Caco-2 (cell line): Measurements from ENCODE around the gene XPNPEP1. TPM values are rescaled to one million over a fixed set of nuclear protein-coding genes. Genes with fewer than 3 reads are reported as not detected.

Experiments used
- BruUV-seq: library from RNA; stranded (reverse); fragments of 400-500 nt; replicated peaks from 2 replicates; lab custom pipeline; 2021; lab: Mats Ljungman, UMichigan
- CTCF ChIA-PET: fragments of 300-600 bp; sonication (Branson Sonifier 250); formaldehyde crosslinking; loops from one replicate; lab custom pipeline; 2022; ENCODE audit warnings: antibody characterized with exemption; lab: Charles Lee
- POLR2A ChIA-PET: fragments of 300-600 bp; sonication (Branson Sonifier 250); formaldehyde crosslinking; loops from one replicate; lab custom pipeline; 2022; ENCODE audit warnings: antibody characterized with exemption; lab: Charles Lee
- DNase-seq, 2 experiments: peaks; one replicate each; pipeline versions ENCODE4 v3.0.0 to v3.0.0-alpha.2; 2020 to 2022
- H3K27me3 ChIP-seq: replicated peaks from 2 replicates; pipeline ENCODE4 v1.6.0; 2011; ENCODE audit warnings: low read length; ENCODE audit not compliant: control insufficient read depth, insufficient read depth
- H3K36me3 ChIP-seq: 2 replicates; pipeline ENCODE4 v1.5.1; 2011; ENCODE audit warnings: low read length; ENCODE audit not compliant: control insufficient read depth, insufficient read depth
- H3K4me1 ChIP-seq: fragments of 250-450 bp; sonication (Bioruptor Pico); 2 replicates; pipeline ENCODE4 v1.5.1; 2020; ENCODE audit warnings: mild to moderate bottlenecking
- H3K4me3 ChIP-seq: 2 replicates; pipeline ENCODE4 v1.5.1; 2011; ENCODE audit warnings: low read depth, mild to moderate bottlenecking, control low read depth, low read length
- H3K9me3 ChIP-seq: fragments of 250-450 bp; sonication (Bioruptor Pico); 2 replicates; pipeline ENCODE4 v1.5.1; 2020; ENCODE audit warnings: mild to moderate bottlenecking, moderate library complexity
- H3K27ac Mint-ChIP-seq: one replicate; pipeline ENCODE4 v1.8.0; 2022; ENCODE audit warnings: mixed read lengths; ENCODE audit not compliant: unreplicated experiment
- H3K27me3 Mint-ChIP-seq: one replicate; pipeline ENCODE4 v1.8.0; 2022; ENCODE audit warnings: mixed read lengths; ENCODE audit not compliant: insufficient read depth, unreplicated experiment
- H3K36me3 Mint-ChIP-seq: one replicate; pipeline ENCODE4 v1.8.0; 2022; ENCODE audit warnings: mild to moderate bottlenecking, mixed read lengths; ENCODE audit not compliant: insufficient read depth, unreplicated experiment
- H3K4me1 Mint-ChIP-seq: one replicate; pipeline ENCODE4 v1.8.0; 2022; ENCODE audit warnings: low read depth, mixed read lengths; ENCODE audit not compliant: unreplicated experiment
- H3K4me3 Mint-ChIP-seq: one replicate; pipeline ENCODE4 v1.8.0; 2022; ENCODE audit warnings: mild to moderate bottlenecking, moderate library complexity, mixed read lengths; ENCODE audit not compliant: unreplicated experiment
- H3K9me3 Mint-ChIP-seq: one replicate; pipeline ENCODE4 v1.8.0; 2022; ENCODE audit warnings: mixed read lengths; ENCODE audit not compliant: unreplicated experiment
- intact Hi-C: fragments of 100-400 bp; cut with micrococcal nuclease; formaldehyde crosslinking; loops from one replicate; pipeline ENCODE4 v1.10.0; 2022; ENCODE audit not compliant: unreplicated experiment
- total RNA-seq: library from RNA; stranded (reverse); gene quantifications from 2 replicates; pipeline ENCODE4 v1.2.3, GENCODE V29; 2022
- TF ChIP-seq, protein P1 (sequence below), 2 experiments: fragments of 200-600 bp in 1 of 2; IDR thresholded peaks; 1 replicate in 1 of 2; 2 replicates in 1 of 2; pipeline versions ENCODE4 v1.5.1 to v1.8.0; 2011 to 2022; ENCODE audit warnings: antibody characterized with exemption in 1 of 2, control low read depth in 1 of 2, inconsistent platforms in 1 of 2, low read depth in 1 of 2, low read length in 1 of 2, mild to moderate bottlenecking in 1 of 2, moderate library complexity in 1 of 2; ENCODE audit not compliant: insufficient read depth in 1 of 2, severe bottlenecking in 1 of 2, unreplicated experiment in 1 of 2

XPNPEP1 gene
- total RNA-seq, 1 experiment from 2014 or later, result 92.4 TPM

DNA sequence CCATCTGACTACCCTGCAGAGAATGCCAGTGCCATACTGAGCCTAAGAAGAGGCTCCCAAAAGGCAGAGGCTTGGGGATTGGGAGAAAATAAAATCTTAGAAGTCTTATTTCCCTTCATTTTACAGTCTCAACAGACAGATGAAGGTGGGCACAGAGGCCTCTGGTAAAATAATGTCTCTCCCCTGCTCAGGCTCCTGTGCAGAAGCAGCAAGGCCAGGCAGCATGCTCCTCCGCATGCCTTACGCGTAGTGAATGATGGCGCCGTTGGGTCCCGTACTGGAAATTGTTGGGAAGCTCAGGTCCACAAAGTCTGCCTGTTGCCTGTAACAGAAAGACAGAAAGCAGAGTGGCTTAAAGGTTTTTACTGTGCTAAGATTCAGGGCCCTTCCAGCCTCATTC is 45.8 kb downstream of the XPNPEP1 start:
- POLR2A ChIA-PET, result interaction anchor here (0.6 kb wide), 1 partner anchor 196 kb away, joined by 10 read pairs; no protein-coding TSS in a partner anchor
- DNase-seq, result no peak
- H3K9me3 ChIP-seq, result no peaks in the 10 kb centered on the region
- no peaks in the 10 kb centered on the region for H3K27me3 ChIP-seq
- TF ChIP-seq, protein P1, sequence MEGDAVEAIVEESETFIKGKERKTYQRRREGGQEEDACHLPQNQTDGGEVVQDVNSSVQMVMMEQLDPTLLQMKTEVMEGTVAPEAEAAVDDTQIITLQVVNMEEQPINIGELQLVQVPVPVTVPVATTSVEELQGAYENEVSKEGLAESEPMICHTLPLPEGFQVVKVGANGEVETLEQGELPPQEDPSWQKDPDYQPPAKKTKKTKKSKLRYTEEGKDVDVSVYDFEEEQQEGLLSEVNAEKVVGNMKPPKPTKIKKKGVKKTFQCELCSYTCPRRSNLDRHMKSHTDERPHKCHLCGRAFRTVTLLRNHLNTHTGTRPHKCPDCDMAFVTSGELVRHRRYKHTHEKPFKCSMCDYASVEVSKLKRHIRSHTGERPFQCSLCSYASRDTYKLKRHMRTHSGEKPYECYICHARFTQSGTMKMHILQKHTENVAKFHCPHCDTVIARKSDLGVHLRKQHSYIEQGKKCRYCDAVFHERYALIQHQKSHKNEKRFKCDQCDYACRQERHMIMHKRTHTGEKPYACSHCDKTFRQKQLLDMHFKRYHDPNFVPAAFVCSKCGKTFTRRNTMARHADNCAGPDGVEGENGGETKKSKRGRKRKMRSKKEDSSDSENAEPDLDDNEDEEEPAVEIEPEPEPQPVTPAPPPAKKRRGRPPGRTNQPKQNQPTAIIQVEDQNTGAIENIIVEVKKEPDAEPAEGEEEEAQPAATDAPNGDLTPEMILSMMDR (IDR thresholded peaks at IDR 0.05; ENCODE audit: insufficient read depth in 1 of 2, low read depth in 1 of 2, low read length in 1 of 2, severe bottlenecking in 1 of 2, unreplicated experiment in 1 of 2), result no peak
- no peaks in the 10 kb centered on the region for H3K4me1 Mint-ChIP-seq
- no peak overlapping the region for H3K4me3 Mint-ChIP-seq
- CTCF ChIA-PET, result no interaction called here
- no peak overlapping the region for H3K27ac Mint-ChIP-seq
- H3K4me1 ChIP-seq, result 0 out of 2 replicates have a peak, but pooled peaks cover 8% of the 10 kb centered on the region
- no peaks in the 10 kb centered on the region for H3K9me3 Mint-ChIP-seq
- H3K27me3 Mint-ChIP-seq, result no peaks in the 10 kb centered on the region
- intact Hi-C loops, result no loop called here
- no TSS peak for BruUV-seq
- H3K4me3 ChIP-seq, result no peak overlapping the region
- peaks cover 2% of the 10 kb centered on the region for H3K36me3 ChIP-seq
- peaks cover 52% of the 10 kb centered on the region for H3K36me3 Mint-ChIP-seq

GRCh38 chr10:109875828-109876821 is 47.2 kb downstream of the XPNPEP1 start:
- Histone ChIP-seq H3K36me3 (peaks cover 5% of the 10 kb centered on the region), H3K4me3 (no peak overlapping the region), H3K4me1 (0 out of 2 replicates have a peak, but pooled peaks cover 8% of the 10 kb centered on the region), H3K27me3 (no peaks in the 10 kb centered on the region), H3K9me3 (no peaks in the 10 kb centered on the region)
- TF ChIP-seq, protein P1 (IDR thresholded peaks at IDR 0.05; ENCODE audit: insufficient read depth in 1 of 2, low read depth in 1 of 2, low read length in 1 of 2, severe bottlenecking in 1 of 2, unreplicated experiment in 1 of 2), result no peak
- H3K27ac Mint-ChIP-seq, result no peak overlapping the region
- no peaks in the 10 kb centered on the region for H3K27me3 Mint-ChIP-seq
- intact Hi-C loops, result no loop called here
- no peak overlapping the region for H3K4me3 Mint-ChIP-seq
- H3K9me3 Mint-ChIP-seq, result no peaks in the 10 kb centered on the region
- H3K4me1 Mint-ChIP-seq, result no peaks in the 10 kb centered on the region
- DNase-seq, result no peak
- peaks cover 60% of the 10 kb centered on the region for H3K36me3 Mint-ChIP-seq
- CTCF ChIA-PET, result no interaction called here
- BruUV-seq, result no TSS peak
- POLR2A ChIA-PET, result no interaction called here

DNA sequence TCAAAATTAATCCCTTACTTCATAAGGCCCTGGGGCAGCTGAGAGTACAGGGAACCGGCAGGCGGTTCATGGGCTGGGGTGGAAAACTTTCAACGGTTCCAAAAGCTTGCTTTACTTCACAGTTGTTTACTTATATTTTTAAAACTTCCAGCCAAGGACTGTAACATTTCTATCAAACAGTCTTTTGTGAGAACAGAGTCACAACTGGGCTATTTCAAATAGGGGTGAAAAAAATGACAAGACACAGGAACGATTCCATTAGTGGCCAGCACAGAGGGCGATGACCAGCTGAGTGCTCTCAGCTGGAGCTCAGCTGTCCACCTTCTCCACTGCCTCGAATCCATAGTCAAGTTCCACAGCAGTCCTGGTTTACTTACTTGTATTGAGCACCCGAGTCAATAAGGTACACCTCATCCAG is 48.2 kb downstream of the XPNPEP1 start:
- Histone ChIP-seq H3K36me3 (peaks cover 5% of the 10 kb centered on the region), H3K9me3 (no peaks in the 10 kb centered on the region), H3K4me3 (no peak overlapping the region), H3K27me3 (no peaks in the 10 kb centered on the region), H3K4me1 (0 out of 2 replicates have a peak, but pooled peaks cover 3% of the 10 kb centered on the region)
- BruUV-seq, result no TSS peak
- DNase-seq, result no peak
- Mint-ChIP-seq H3K27me3 (no peaks in the 10 kb centered on the region), H3K27ac (no peak overlapping the region), H3K4me1 (no peaks in the 10 kb centered on the region), H3K36me3 (peaks cover 54% of the 10 kb centered on the region), H3K9me3 (no peaks in the 10 kb centered on the region), H3K4me3 (no peak overlapping the region)
- TF ChIP-seq, protein P1 (IDR thresholded peaks at IDR 0.05; ENCODE audit: insufficient read depth in 1 of 2, low read depth in 1 of 2, low read length in 1 of 2, severe bottlenecking in 1 of 2, unreplicated experiment in 1 of 2), result no peak
- POLR2A ChIA-PET, result no interaction called here
- CTCF ChIA-PET, result no interaction called here
- intact Hi-C loops, result no loop called here
